K562 (cell line): ENCODE measurements around the gene SERPING1. TPM values are rescaled to one million over a fixed set of nuclear protein-coding genes. Genes with fewer than 3 reads are reported as not detected.

Source experiments
- E4F1 ChIP-seq: fragments of 250-450 bp; sonication (Bioruptor Pico); IDR thresholded peaks from 2 replicates; pipeline ENCODE4 v1.5.0; 2021; ENCODE audit warnings: mild to moderate bottlenecking, borderline replicate concordance
- RAD21 ChIP-seq, 2 experiments: fragments of 250-450 bp in 1 of 2; fragments of 450-650 bp in 1 of 2; sonication (Bioruptor Pico) in 1 of 2; formaldehyde crosslinking in 1 of 2; IDR thresholded peaks in 1 of 2; conservative IDR thresholded peaks in 1 of 2; 2 replicates each; pipeline versions ENCODE4 v1.4.0 to v1.8.0; 2020 to 2022; ENCODE audit warnings: mild to moderate bottlenecking in 2 of 2, moderate library complexity in 1 of 2
- SMARCA4 ChIP-seq: fragments of 450-650 bp; IDR thresholded peaks from 2 replicates; pipeline ENCODE4 v1.6.1; 2016
- ZNF395 ChIP-seq: fragments of 200-800 bp; sonication (Bioruptor generic); IDR thresholded peaks from 2 replicates; pipeline ENCODE4 v1.6.1; 2017; ENCODE audit warnings: missing genetic modification characterization, missing compliant biosample characterization
- ZNF668 ChIP-seq: fragments of 250-450 bp; sonication (Bioruptor Pico); IDR thresholded peaks from 2 replicates; pipeline ENCODE4 v1.8.0; 2022; ENCODE audit warnings: mild to moderate bottlenecking, inconsistent platforms
- polyA plus RNA-seq, 8 experiments: library from polyadenylated mRNA; depleted of rRNA in 4 of 8; stranded (reverse) in 5 of 8; unstranded in 3 of 8; fragments of >200 nt; fragmentation: Nextera tagmentation in 2 of 8; fragmentation: Illumina TruSeq in 1 of 8; extraction: Ambion mirVana in 2 of 8; extraction: Trizol in 1 of 8; gene quantifications; 2 replicates each; pipeline versions ENCODE4 v1.2.1 to v1.2.3, GENCODE V29; 2011 to 2014; ENCODE audit warnings: inconsistent platforms in 1 of 8, missing spikeins in 1 of 8
- total RNA-seq, 7 experiments: library from RNA; depleted of rRNA in 6 of 7; stranded (reverse); fragments of >200 nt in 6 of 7; fragmentation: Illumina TruSeq in 2 of 7; extraction: Trizol in 2 of 7; gene quantifications; 2 replicates each; pipeline versions ENCODE4 v1.2.1 to v1.2.3, GENCODE V29; 2011 to 2021; ENCODE audit warnings: low replicate concordance in 1 of 7
- TF ChIP-seq, protein P1 (sequence below): fragments of 450-650 bp; IDR thresholded peaks from 2 replicates; pipeline ENCODE4 v1.6.1; 2016
- TF ChIP-seq, protein P2 (sequence below): fragments of 200-800 bp; sonication (Bioruptor generic); IDR thresholded peaks from 2 replicates; pipeline ENCODE4 v1.6.1; 2017; ENCODE audit warnings: missing genetic modification characterization, missing compliant biosample characterization
- TF ChIP-seq, protein P3 (sequence below), 3 experiments: IDR thresholded peaks in 2 of 3; conservative IDR thresholded peaks in 1 of 3; 2 replicates each; pipeline ENCODE4 v1.5.1; 2011 to 2012; ENCODE audit warnings: low read length in 3 of 3, mild to moderate bottlenecking in 3 of 3, control low read depth in 2 of 3, improper control_type of control experiment in 1 of 3, inconsistent platforms in 1 of 3, low read depth in 1 of 3, mixed read lengths in 1 of 3, moderate library complexity in 1 of 3; ENCODE audit not compliant: insufficient read depth in 2 of 3

SERPING1 gene
- total and polyA plus RNA-seq, 9 of the 15 experiments (the other 6 are each of a cell fraction or from before 2014, with no cell fraction given): 0.10 to 1.00 (median 0.21) TPM; not detected in 2

DNA sequence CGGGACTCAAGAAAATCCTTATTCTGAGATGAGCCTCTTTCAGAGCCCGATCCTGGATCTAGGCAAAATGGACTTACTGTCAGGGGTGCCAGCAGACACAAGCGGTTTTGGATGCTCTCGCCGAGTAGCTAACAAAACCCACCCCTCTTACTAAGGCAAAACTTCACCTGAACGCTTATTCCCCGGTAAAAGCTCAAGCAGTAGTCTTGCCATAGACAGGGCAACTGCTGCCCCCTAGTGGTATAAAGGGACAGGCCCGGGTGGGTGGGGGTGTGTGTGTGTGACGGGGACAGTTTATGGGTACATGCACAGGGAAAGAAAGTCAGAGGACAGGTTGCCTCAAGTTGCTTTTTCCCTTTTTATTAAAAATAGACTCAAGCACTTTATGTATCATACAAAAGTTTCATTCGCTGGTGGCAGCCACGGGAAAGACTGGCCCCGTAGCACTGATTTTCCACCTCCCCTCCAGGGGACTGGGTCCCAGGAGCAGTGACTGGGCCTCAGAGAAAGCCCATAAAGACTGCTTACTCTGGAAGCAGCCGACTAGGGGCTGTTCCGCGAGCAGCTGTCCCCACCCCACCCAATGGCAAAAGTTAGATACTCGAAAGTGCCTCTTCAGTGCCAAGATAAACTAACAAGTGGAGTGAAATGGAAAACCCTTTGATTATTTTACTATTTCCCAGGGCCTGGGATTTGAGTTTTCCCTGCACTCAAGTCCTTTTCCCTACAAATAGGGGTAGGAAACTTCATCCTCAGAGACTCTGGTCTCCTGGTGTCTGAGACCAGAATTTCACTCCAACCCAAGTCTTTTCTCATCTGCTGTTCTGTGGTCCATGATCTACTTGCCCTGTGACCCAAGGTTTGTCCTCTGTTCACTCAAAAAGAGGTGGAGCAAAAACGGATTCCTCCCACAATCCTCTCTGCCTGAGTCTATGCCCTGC, 47.5 kb downstream of the SERPING1 start (continued):
- TF ChIP-seq, protein P1, sequence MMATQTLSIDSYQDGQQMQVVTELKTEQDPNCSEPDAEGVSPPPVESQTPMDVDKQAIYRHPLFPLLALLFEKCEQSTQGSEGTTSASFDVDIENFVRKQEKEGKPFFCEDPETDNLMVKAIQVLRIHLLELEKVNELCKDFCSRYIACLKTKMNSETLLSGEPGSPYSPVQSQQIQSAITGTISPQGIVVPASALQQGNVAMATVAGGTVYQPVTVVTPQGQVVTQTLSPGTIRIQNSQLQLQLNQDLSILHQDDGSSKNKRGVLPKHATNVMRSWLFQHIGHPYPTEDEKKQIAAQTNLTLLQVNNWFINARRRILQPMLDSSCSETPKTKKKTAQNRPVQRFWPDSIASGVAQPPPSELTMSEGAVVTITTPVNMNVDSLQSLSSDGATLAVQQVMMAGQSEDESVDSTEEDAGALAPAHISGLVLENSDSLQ: no peak
- TF ChIP-seq SMARCA4: no peak
- TF ChIP-seq, protein P2, sequence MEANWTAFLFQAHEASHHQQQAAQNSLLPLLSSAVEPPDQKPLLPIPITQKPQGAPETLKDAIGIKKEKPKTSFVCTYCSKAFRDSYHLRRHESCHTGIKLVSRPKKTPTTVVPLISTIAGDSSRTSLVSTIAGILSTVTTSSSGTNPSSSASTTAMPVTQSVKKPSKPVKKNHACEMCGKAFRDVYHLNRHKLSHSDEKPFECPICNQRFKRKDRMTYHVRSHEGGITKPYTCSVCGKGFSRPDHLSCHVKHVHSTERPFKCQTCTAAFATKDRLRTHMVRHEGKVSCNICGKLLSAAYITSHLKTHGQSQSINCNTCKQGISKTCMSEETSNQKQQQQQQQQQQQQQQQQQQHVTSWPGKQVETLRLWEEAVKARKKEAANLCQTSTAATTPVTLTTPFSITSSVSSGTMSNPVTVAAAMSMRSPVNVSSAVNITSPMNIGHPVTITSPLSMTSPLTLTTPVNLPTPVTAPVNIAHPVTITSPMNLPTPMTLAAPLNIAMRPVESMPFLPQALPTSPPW (CRISPR knock-in tag): peak; percentile 56; the same call in 1 of the 2 replicates
- TF ChIP-seq, protein P3, sequence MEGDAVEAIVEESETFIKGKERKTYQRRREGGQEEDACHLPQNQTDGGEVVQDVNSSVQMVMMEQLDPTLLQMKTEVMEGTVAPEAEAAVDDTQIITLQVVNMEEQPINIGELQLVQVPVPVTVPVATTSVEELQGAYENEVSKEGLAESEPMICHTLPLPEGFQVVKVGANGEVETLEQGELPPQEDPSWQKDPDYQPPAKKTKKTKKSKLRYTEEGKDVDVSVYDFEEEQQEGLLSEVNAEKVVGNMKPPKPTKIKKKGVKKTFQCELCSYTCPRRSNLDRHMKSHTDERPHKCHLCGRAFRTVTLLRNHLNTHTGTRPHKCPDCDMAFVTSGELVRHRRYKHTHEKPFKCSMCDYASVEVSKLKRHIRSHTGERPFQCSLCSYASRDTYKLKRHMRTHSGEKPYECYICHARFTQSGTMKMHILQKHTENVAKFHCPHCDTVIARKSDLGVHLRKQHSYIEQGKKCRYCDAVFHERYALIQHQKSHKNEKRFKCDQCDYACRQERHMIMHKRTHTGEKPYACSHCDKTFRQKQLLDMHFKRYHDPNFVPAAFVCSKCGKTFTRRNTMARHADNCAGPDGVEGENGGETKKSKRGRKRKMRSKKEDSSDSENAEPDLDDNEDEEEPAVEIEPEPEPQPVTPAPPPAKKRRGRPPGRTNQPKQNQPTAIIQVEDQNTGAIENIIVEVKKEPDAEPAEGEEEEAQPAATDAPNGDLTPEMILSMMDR (IDR thresholded peaks at IDR 0.05 in 2 of 3, conservative IDR thresholded peaks at IDR 0.05 in 1 of 3; ENCODE audit: insufficient read depth in 2 of 3, low read depth in 1 of 3, low read length in 3 of 3): peak; percentile 80 to 85 (median 82)
- TF ChIP-seq E4F1: no peak
- no peak for TF ChIP-seq ZNF395 (CRISPR knock-in tag)
- no peak for TF ChIP-seq ZNF668 (CRISPR knock-in tag)
- TF ChIP-seq RAD21 (CRISPR knock-in tag; conservative IDR thresholded peaks at IDR 0.05 in 1 of 2, IDR thresholded peaks at IDR 0.05 in 1 of 2): peak; percentile 62 to 70
